ENCODE results near the gene VWA8.

Gene VWA8

DNA sequence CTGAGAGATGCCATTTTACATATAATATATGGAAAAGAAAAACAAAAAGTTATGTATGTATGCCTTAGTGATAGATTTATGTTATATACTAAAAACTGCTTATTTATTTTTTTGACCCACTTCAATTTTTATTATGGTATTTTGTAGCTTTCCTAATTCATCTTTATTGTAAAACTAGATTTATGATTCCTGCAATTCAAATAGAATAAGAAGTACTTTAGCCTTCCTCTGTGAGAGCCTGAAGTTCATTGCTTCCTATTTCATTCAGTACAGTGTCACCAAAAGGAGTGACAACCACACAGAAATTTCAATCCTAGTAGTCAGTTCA lies 345.4 kb downstream of the VWA8 start:
- ChIA-PET POLR2A (no interaction called here), CTCF (no interaction called here)
- H3K27ac ChIP-seq (ENCODE audit: extremely low read depth, low read depth, low read length) = no peak overlapping the region
- H3K4me1 ChIP-seq (ENCODE audit: control insufficient read depth, insufficient read depth, low read length) = no peaks in the 10 kb centered on the region
- H3K9me3 ChIP-seq (ENCODE audit: control insufficient read depth, insufficient read depth, low read depth, low read length) = no peaks in the 10 kb centered on the region
- H3K4me3 ChIP-seq (ENCODE audit: low read depth, low read length) = no peak overlapping the region
- peaks cover 0 to 9% of the 10 kb centered on the region in 2 experiments; a peak in 1 of 3 replicates for H3K36me3 ChIP-seq (ENCODE audit: control insufficient read depth in 2 of 2, insufficient read depth in 1 of 2, low read length in 2 of 2)
- no peak for TF ChIP-seq HIC1 (tag by site-specific recombination; IDR thresholded peaks at IDR 0.05)
- TF ChIP-seq ZNF138 (tag by site-specific recombination; IDR thresholded peaks at IDR 0.05; ENCODE audit: borderline replicate concordance) = no peak
- TF ChIP-seq YY1 (tag by site-specific recombination; IDR thresholded peaks at IDR 0.05) = no peak
- no peak for TF ChIP-seq ZNF423 (tag by site-specific recombination; IDR thresholded peaks at IDR 0.05)
- TF ChIP-seq KLF10 (tag by site-specific recombination; IDR thresholded peaks at IDR 0.05) = no peak
- no peak for TF ChIP-seq ZNF112 (tag by site-specific recombination; IDR thresholded peaks at IDR 0.05)
- no peak for TF ChIP-seq ZNF366 (tag by site-specific recombination; conservative IDR thresholded peaks at IDR 0.05)
- no peak for TF ChIP-seq ZNF37A (tag by site-specific recombination; IDR thresholded peaks at IDR 0.05)
- TF ChIP-seq MZF1 (tag by site-specific recombination; IDR thresholded peaks at IDR 0.05; ENCODE audit: borderline replicate concordance) = no peak
- TF ChIP-seq ZNF223 (tag by site-specific recombination; IDR thresholded peaks at IDR 0.05) = no peak
- no peak for TF ChIP-seq ZNF510 (tag by site-specific recombination; IDR thresholded peaks at IDR 0.05; ENCODE audit: insufficient replicate concordance)

DNA sequence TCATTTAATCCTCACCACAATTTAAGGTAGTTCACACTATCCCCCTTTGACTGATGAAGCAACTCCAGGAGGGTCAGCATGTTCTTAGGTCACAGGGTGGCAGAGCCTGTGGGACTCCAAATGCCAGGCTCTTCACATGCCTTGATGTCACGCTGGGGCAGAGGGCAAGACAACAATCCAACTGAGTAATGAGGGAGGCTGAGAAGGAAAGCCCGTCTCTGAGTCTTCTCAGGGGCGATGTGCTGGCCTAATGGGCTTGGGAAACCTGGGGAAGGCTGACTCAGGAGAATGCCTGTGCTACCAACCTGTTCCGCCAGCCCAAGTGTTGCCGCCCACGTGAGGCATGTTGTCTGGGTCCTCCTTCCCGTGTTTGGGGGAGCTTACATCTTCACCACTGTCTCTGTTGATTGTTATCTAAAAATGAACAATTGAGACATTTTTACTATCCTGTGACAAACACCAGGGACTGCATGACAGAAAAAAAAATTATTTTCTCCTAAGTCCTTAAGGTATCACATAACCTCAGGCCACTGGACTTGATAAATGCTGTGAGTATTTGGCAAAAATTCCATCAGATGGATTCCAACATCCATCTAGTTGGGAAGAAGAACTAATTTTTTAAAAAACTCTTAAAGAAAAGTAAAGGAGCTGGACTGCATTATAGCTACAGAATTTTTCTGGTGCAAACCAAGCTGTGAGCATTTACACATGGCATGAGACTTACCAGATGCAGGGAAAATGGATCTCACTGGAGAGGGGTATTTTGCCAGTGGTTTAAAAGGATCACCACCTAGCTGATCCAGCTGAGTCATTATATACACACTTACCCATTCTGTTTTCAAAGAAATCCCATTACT lies 346.0 kb downstream of the VWA8 start:
- TF ChIP-seq TRIM28 (IDR thresholded peaks at IDR 0.05; ENCODE audit: borderline replicate concordance, low read length) = no peak
- no peak for TF ChIP-seq ZNF529 (tag by site-specific recombination; IDR thresholded peaks at IDR 0.05; ENCODE audit: insufficient replicate concordance)
- TF ChIP-seq, protein P1, sequence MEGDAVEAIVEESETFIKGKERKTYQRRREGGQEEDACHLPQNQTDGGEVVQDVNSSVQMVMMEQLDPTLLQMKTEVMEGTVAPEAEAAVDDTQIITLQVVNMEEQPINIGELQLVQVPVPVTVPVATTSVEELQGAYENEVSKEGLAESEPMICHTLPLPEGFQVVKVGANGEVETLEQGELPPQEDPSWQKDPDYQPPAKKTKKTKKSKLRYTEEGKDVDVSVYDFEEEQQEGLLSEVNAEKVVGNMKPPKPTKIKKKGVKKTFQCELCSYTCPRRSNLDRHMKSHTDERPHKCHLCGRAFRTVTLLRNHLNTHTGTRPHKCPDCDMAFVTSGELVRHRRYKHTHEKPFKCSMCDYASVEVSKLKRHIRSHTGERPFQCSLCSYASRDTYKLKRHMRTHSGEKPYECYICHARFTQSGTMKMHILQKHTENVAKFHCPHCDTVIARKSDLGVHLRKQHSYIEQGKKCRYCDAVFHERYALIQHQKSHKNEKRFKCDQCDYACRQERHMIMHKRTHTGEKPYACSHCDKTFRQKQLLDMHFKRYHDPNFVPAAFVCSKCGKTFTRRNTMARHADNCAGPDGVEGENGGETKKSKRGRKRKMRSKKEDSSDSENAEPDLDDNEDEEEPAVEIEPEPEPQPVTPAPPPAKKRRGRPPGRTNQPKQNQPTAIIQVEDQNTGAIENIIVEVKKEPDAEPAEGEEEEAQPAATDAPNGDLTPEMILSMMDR (tag by site-specific recombination; IDR thresholded peaks at IDR 0.05) = no peak
- Histone ChIP-seq H3K27ac (ENCODE audit: extremely low read depth, low read depth, low read length) (no peak overlapping the region), H3K4me3 (ENCODE audit: low read depth, low read length) (no peak overlapping the region), H3K4me1 (ENCODE audit: control insufficient read depth, insufficient read depth, low read length) (no peaks in the 10 kb centered on the region), H3K9me3 (ENCODE audit: control insufficient read depth, insufficient read depth, low read depth, low read length) (no peaks in the 10 kb centered on the region), H3K36me3 (ENCODE audit: control insufficient read depth in 2 of 2, insufficient read depth in 1 of 2, low read length in 2 of 2) (peaks cover 0 to 12% of the 10 kb centered on the region in 2 experiments; a peak in 1 of 3 replicates)
- ChIA-PET CTCF (no interaction called here), POLR2A (no interaction called here)

GRCh38 chr13:41613984-41614661 lies 346.8 kb downstream of the VWA8 start:
- POLR2A ChIA-PET = no interaction called here
- no peak overlapping the region for H3K27ac ChIP-seq (ENCODE audit: extremely low read depth, low read depth, low read length)
- CTCF ChIA-PET = no interaction called here
- no peak overlapping the region for H3K4me3 ChIP-seq (ENCODE audit: low read depth, low read length)
- no peaks in the 10 kb centered on the region for H3K9me3 ChIP-seq (ENCODE audit: control insufficient read depth, insufficient read depth, low read depth, low read length)
- H3K4me1 ChIP-seq (ENCODE audit: control insufficient read depth, insufficient read depth, low read length) = no peaks in the 10 kb centered on the region
- peaks cover 0 to 12% of the 10 kb centered on the region in 2 experiments; a peak in 1 of 3 replicates for H3K36me3 ChIP-seq (ENCODE audit: control insufficient read depth in 2 of 2, insufficient read depth in 1 of 2, low read length in 2 of 2)
- TF ChIP-seq ZFP37 (tag by site-specific recombination; IDR thresholded peaks at IDR 0.05) (no peak), ZNF2 (tag by site-specific recombination; IDR thresholded peaks at IDR 0.05) (no peak), REPIN1 (tag by site-specific recombination; IDR thresholded peaks at IDR 0.05; ENCODE audit: low read depth) (no peak), HOXD13 (CRISPR knock-in tag; IDR thresholded peaks at IDR 0.05; ENCODE audit: borderline replicate concordance) (no peak), MYNN (tag by site-specific recombination; IDR thresholded peaks at IDR 0.05; ENCODE audit: borderline replicate concordance) (no peak), ZNF670 (tag by site-specific recombination; IDR thresholded peaks at IDR 0.05; ENCODE audit: low read depth) (no peak), ZNF138 (tag by site-specific recombination; IDR thresholded peaks at IDR 0.05; ENCODE audit: borderline replicate concordance) (no peak)
- TF ChIP-seq, protein P2, sequence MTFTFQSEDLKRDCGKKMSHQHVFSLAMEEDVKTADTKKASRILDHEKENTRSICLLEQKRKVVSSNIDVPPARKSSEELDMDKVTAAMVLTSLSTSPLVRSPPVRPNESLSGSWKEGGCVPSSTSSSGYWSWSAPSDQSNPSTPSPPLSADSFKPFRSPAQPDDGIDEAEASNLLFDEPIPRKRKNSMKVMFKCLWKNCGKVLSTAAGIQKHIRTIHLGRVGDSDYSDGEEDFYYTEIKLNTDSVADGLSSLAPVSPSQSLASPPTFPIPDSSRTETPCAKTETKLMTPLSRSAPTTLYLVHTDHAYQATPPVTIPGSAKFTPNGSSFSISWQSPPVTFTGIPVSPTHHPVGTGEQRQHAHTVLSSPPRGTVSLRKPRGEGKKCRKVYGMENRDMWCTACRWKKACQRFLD (tag by site-specific recombination; IDR thresholded peaks at IDR 0.05) = no peak
- TF ChIP-seq, protein P3, sequence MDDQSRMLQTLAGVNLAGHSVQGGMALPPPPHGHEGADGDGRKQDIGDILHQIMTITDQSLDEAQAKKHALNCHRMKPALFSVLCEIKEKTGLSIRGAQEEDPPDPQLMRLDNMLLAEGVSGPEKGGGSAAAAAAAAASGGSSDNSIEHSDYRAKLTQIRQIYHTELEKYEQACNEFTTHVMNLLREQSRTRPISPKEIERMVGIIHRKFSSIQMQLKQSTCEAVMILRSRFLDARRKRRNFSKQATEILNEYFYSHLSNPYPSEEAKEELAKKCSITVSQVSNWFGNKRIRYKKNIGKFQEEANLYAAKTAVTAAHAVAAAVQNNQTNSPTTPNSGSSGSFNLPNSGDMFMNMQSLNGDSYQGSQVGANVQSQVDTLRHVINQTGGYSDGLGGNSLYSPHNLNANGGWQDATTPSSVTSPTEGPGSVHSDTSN (CRISPR knock-in tag; IDR thresholded peaks at IDR 0.05) = no peak
